GM15510 (cell line): Measurements from ENCODE around the gene SCAF8.

ENCODE experiments used
- POLR2A ChIP-seq: IDR thresholded peaks from 3 replicates; pipeline ENCODE4 v1.6.1; 2011; ENCODE audit warnings: borderline replicate concordance; ENCODE audit not compliant: insufficient read length; ENCODE audit errors: extremely low read depth

Gene SCAF8, protein sequence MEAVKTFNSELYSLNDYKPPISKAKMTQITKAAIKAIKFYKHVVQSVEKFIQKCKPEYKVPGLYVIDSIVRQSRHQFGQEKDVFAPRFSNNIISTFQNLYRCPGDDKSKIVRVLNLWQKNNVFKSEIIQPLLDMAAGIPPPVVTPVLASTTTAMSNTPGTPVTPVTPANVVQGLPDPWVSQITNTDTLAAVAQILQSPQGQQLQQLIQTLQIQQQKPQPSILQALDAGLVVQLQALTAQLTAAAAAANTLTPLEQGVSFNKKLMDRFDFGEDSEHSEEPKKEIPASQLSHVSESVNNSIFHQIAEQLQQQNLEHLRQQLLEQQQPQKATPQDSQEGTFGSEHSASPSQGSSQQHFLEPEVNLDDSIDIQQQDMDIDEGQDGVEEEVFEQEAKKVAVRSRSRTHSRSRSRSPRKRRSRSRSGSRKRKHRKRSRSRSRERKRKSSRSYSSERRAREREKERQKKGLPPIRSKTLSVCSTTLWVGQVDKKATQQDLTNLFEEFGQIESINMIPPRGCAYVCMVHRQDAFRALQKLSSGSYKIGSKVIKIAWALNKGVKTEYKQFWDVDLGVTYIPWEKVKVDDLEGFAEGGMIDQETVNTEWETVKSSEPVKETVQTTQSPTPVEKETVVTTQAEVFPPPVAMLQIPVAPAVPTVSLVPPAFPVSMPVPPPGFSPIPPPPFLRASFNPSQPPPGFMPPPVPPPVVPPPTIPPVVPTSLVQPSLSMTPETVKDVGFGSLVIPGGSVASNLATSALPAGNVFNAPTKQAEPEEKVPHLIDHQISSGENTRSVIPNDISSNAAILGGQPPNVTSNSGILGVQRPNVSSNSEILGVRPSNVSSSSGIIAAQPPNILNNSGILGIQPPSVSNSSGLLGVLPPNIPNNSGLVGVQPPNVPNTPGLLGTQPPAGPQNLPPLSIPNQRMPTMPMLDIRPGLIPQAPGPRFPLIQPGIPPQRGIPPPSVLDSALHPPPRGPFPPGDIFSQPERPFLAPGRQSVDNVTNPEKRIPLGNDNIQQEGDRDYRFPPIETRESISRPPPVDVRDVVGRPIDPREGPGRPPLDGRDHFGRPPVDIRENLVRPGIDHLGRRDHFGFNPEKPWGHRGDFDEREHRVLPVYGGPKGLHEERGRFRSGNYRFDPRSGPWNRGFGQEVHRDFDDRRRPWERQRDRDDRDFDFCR (N-terminal part only)

DNA sequence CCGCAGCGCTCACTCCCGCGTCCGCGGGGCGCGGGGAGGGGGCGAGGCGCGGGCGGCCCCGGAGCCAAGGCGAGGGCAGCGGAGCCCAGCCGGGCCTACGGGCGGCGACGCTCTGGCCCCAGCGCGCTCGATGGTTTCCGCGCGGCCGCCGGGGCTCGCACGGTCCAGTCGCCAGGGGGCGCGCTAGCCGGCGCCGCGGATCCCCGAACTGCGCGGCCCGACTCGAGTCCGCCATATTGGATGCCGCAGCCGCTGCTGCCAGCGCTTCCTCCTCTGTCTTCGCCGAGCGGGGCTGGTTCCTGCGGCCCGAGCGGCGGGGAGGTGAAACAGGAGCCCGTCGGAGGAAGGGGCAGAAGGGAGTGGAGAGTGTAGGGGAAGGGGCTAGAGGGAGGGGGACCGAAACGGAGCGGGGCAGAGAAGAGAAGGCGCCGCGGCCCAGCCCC, at the start of gene SCAF8:
Gene SCAF8, plus strand, starts transcription at position 234 of the 443 bp plus-strand sequence. CDS start 485 bp downstream, outside the sequence.
- peak; percentile 80 for TF ChIP-seq POLR2A

DNA sequence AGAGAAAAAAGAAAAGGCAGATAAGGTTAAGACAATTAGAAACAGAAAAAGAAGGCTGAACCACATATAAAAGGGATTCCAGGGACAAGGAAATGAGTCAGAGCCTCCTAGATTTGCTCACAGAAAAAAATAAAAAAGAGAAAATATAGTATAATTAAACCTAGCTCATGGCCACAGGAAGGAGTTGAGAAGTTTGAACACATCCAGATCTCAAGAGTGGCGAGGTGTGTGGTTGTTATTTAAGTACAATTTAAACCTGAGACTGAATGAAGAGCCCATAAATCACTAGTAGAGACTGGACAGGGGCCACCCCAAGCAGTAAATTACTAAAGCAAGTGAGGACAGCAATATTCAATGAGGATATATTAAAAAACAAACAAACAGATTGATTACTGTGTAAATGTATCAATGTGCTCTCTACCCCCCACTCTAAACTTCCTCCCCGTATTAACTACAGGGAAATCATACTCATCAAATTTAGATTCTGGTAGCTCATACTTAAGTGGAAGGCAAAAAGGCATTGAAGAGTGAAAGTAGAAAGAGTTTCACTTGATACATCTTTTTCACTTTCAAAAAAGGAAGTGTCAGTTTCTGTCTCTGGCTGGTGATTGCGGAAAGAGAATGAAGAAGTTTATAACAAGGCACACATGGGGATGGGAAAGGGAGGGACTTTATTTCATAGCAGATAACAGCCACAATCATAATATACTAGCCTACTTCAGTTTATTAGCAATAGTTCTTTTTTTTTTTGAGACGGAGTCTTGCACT, 49.3 kb upstream of the SCAF8 start:
- no peak for TF ChIP-seq POLR2A

DNA sequence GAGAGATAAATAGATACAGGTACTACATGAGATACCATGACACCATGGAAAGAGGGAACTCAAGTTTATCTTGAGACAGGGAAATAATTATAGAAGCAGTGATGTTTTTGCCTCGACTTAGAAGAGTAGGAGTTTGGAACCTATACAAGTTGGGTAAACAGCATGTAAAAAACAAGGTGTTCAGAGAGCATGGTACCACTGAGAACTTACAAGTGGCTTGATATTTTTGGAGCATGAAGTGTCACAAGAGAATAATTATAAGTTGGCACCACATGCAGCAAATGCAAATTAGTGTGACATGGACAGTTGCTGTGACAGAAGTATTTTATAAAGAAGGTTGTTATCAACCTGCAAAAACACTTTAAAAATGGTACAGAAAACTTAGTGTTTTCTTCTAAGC, 47.1 kb upstream of the SCAF8 start:
- no peak for TF ChIP-seq POLR2A

DNA sequence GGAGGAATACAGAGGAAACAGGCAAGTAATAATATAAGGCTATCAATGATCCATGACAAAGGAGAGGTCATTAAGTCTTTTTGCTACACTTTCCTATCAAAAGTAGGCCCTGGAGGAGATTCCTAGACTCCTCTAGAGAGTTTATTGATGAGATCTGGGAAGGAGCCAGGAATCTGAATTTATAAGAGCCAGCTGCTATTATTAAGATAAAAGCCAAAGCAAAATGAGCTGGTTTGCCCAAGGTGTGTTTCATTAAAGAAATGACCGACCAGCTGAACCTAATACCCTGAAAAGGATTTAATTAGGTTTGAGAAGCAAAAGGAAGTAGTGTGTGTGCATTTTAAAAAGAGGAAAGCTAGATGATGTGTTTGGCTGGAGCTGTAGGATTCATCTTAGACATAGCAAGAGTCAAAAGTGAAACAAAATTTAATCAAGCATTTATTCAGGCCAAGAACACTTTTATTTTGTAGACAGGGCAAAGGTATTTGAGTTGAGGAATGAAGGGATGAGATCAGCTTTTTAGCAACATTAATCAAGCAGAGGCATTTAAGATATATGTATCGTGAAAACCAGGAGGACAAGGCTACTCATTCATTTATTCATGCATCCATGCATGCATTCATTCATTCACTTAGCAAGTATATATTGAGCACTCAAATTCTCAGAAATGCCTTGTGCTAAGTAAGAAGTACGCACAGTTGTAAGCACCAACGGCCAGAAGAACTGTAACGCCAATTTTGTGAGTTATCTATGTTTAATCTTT, 43.5 kb upstream of the SCAF8 start:
- TF ChIP-seq POLR2A: no peak

DNA sequence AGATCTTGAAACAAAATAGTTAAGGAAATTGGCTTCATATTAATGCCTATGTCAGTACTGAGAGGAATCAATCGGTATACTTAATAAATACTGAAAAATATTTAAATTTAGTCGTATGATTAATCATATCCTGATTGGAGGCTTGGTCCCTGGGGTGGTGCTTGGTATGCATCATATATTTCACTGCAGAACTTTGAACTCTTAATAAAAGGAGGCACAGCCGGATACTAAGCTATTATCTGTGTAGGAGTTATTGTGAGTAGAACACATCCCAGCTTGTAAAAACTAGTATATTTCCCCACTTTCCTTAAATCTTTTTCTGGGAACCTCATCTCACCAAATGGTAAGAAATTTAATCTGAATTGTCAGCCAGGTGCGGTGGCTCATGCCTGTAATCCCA, 42.4 kb upstream of the SCAF8 start:
- TF ChIP-seq POLR2A: no peak

DNA sequence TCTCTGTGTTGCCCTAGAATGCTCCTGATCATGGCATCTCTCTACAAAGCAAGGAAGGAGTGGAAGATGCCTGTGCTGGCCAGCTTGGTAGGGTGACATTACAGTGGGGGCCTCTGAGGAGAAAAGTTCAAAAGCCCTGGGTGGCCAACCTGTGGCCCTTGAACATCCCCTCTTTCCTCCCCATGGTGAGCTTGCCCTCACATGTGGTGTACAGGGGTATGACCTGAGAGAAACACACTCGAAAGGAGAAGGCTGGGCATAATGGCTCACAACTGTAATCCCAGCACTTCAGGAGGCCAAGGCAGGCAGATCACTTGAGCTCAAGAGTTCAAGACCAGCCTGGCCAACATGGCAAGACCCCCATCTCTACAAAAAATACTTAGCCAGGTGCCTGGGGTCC, 36.6 kb upstream of the SCAF8 start:
- TF ChIP-seq POLR2A: no peak

DNA sequence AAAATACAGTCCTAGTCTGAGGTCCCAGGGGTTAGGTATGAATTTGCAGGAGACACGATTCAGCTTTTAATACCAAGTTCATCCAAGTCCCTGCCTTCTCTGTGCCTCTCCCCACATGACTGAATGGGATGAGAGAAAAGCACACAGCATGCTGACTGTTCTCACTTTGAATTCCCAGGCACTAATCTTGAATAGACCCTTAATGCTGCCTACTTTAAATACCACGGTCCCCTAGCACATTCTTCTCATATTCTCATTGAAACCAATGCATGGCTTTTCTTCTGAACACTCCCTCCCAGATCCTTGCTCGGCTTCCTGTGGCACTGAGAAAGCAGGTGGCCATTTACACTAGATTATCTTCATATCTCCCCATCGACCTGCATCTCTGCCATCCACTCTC, 30.1 kb upstream of the SCAF8 start:
- TF ChIP-seq POLR2A: no peak

DNA sequence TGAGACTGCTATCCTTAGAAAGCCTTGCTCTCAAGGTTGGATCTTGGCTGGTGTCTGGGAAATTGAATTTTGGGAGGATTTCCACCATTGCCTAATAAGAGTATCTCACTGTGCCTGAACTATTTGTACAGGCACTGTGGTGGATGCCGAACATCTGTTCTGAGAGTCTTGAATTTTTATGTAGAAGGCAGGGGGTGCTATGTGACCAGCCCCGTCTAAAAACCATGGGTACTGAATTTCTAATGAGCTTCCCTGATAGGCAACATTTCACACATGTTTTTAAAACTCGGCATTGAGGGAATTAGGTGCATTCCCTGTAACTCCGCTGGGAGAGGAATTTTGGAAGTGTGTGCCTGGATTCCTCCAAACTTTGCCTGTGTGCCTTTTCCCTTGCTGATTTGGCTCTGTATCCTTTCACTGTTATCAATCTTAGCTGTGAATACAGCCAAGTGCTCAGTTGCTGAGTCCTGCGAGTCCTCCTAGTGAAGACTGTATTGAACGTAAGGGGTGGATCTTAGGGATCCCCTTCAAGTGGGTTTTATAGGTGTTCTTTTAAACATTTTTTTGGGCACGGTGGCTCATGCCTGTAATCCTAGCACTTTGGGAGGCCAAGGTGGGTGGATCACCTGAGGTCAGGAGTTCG, 27.6 kb upstream of the SCAF8 start:
- no peak for TF ChIP-seq POLR2A

DNA sequence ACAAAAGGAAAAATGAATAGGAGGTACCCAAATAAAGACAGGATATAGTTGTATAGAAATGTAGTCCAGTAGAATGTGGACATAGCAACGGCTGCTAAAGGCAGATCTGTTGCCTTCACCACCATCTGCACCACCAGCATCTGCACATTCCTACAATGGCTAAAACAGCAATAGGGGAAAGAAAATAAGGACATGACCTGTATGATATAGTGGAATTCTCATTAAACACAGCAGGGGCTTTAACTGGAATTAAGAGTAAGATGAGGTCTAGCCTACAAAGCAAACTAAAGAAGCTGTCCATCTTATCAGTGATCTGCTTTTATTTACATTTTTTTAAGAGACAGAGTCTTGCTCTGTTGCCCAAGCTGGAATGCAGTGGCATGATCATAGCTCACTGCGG, 26.8 kb upstream of the SCAF8 start:
- no peak for TF ChIP-seq POLR2A

DNA sequence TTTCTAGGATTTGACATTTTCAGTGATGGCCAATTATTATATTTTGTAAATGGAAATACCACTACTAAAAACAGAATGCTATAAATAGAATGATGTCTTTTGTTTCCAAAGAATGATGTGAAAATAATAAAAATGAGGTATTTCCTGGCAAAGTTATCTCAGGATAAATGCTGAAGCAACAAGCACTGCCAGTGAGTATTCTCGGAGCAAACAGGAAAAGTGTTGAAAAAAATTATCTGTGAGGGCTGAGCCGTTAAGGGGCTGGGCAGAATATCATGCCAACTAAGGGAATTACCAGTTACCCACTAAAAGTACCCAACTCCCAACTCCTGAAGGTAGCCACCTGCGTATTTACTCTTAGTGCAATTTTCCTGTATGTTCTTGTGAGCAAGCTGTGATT, 23.6 kb upstream of the SCAF8 start:
- no peak for TF ChIP-seq POLR2A

DNA sequence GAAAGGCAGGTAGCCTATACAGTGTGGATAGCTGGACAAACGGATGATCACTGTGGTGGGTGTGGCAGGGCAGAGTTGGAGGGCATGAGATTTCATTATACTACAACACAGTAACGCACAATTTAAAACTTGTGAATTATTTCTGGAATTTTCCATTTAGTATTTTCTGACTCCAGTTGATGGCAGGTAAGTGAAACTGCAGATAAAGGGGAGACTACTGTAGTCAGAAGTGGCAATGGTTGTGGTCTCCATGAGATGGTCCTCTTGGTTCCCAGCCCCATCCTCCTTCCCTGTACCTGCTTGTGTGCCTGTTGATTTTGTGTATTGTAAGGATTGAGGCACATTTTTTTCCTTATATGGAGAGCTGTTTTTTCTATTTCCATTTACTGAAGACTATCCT, 22.5 kb upstream of the SCAF8 start:
- TF ChIP-seq POLR2A: no peak

DNA sequence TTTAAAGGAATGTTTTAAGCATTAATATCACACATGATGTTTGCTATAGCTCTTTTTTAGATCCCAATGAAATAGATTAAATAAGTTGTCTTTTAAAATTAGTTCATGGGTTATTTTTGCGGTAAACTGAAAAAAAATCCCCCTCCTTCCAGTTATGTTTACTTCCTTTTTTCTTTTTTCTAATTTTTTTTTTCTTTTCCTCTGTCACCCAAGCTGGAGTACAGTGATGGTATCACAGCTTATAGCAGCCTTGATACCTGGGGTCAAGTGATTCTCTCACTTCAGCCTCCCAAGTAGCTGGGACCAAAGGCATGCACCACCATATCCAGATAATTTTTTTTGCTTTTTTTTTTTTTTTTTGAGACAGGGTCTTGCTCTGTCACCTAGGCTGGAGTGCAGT, 17.8 kb upstream of the SCAF8 start:
- TF ChIP-seq POLR2A: no peak

DNA sequence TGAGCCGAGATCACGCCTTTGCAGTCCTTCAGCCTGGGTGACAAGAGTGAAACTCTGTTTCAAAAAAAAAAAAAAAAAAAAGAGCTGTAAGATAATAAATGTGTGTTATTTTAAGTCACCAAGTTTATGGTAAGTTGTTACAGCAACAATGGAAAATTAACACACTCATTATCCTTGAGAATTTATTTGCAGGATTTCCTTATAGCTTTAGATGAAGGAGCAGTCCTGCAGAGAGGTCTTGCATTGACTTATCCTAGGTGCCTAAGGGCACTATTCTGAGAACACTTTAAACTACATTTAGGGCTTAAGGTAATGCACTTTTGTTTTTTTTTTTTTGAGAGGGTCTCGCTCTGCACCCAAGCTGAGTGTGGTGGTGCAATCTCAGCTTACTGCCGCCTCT, 13.8 kb upstream of the SCAF8 start:
- TF ChIP-seq POLR2A: no peak
